Erythroblast (primary cell): ENCODE results near the gene SAMD4B.
"Not testable (repeated sequence)": the region's sequence is repeated elsewhere in the genome, so short reads cannot be mapped to it uniquely, and the experiment has no call there.

Experiments
- DNase-seq, 2 experiments: peaks; one replicate each; lab custom pipeline; 2025; lab: John Stamatoyannopoulos, UW
- GATA1 ChIP-seq: IDR thresholded peaks from 2 replicates; pipeline ENCODE4 v1.6.1; 2011; ENCODE audit warnings: low read depth, mild to moderate bottlenecking, control low read depth, low read length, moderate library complexity
- POLR2A ChIP-seq: IDR thresholded peaks from 2 replicates; pipeline ENCODE4 v1.6.1; 2011; ENCODE audit warnings: mild to moderate bottlenecking, low read length

SAMD4B gene

DNA sequence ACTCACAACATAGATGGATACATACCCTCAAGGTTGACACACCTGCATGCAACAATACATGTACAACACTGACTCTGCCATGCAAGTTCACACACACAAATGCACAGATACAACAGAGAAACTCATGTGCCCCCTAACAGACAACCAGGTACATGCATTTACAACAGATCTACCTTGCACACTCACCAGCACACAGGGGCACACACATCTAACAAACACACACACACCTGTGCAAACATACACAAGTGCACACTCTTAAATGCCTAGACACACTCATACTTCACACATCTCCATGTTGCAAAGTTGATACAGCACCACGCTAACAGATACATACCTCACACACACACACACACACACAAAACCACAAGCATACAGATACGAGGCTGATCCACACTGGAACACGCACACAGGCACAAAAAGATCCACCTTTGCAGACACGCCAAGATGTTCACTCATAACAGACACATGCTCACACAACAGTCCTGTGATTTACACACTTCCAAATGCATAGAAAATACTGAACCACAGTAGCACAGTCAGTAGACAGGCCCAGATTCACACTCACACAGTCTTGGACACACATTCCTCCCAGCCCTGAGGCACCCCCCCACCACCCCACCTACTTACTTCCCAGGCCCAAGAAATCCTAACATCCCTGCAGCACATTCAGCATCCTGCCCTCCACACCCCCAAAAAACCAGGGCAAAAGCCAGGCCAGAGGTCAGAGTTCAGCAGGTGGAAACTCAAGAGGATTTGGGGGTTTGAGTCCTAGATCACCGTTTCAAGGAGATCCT, 22.9 kb upstream of the SAMD4B start:
- no peak for DNase-seq
- no peak for TF ChIP-seq POLR2A
- no peak for TF ChIP-seq GATA1

DNA sequence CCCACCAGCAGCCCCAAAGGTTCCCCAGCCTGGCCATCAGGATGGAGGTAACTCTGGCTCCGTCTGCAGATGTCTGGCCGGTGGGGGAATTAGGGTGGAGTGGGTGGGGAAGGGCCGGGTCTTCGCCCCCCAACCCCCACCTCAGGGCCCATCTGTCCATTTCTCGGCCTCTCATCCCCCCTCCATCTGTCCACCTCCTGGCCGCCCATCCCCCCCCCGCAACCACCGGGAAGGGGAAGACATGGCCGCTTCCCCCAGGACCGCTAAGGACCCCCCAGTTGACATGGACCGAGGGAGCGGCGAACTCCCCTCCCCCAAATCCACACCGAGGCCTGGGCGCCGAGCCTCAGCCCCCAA, 22.4 kb upstream of the SAMD4B start:
- no peak for DNase-seq
- TF ChIP-seq GATA1 (no peak), POLR2A (no peak)

DNA sequence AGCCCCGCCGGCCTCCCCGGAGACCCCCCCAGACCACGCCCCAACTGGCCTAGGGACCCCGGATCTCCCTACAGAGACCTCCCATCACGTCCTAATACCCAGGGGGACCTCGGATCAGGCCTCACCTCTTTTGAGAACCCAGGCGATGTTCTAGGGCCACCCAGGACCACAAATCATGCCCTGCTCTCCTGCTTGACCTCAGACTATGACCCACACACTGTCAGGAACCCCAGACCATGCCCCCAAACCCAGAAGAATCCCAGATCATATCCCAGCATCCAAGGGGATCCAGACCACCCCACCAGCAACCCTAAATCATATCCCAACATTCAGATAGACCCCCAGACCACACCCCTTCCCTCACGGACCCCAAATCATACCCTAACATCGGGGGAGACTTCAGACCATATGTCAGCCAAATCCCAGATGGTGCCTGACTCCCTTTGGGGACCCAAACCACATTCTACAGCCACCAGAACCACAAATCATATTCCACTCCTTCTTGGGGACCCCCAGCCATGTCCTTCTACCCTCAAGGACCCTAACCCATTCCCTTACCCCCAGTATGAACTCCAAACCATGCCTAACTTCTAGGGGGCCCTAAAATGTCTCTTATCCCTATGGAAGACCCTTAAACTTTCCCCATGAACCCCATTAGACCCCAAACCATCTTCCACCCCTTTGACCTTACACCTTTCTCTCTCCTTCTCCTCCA, 20.9 kb upstream of the SAMD4B start:
- no peak for DNase-seq
- TF ChIP-seq GATA1 (no peak), POLR2A (no peak)

DNA sequence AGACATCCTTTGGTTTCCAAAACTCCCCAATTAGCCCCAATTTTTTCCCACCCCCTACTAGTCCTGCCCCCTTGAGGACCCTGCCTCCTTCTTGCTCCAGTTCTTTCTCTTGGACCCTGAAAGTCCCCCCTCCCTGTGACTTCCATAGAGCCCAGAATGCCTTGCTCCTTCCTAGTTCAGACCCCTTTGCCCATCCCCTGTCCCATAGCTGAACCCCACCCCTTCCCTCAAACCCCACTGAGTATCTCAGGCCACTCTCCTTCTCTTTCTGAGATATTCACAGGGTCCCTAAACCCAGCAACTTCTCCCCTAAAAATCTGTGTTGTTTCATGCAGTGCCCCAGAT, 20.4 kb upstream of the SAMD4B start:
- TF ChIP-seq POLR2A (no peak), GATA1 (no peak)
- DNase-seq = no peak

DNA sequence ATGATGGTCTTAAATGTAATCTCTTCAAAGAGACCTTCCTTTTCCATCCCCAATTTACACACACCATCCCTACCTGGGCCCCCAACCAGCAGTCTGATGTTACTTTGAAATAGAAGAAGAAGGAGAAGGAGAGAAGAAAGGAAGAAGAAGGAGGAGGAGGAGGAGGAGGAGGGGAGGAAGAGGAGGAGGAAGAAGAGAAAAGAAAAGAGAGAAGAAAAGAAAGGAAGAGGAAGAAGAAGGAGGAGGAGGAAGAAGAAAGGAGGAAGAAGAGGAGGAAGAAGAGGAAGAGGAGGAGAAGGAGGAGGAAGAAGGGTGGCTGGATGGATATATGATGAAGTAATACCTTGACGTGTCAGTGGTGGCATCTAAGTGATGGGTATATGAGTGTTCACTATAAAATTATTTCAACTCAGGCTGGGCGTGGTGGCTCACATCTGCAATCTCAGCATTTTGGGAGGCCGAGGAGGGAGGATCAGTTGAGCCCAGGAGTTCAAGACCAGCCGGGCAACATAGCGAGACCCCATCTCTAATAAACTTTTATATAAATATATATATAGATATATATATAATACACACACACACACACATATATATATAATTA, 17.9 kb upstream of the SAMD4B start:
- TF ChIP-seq POLR2A = no peak
- TF ChIP-seq GATA1 = no peak
- no peak for DNase-seq

DNA sequence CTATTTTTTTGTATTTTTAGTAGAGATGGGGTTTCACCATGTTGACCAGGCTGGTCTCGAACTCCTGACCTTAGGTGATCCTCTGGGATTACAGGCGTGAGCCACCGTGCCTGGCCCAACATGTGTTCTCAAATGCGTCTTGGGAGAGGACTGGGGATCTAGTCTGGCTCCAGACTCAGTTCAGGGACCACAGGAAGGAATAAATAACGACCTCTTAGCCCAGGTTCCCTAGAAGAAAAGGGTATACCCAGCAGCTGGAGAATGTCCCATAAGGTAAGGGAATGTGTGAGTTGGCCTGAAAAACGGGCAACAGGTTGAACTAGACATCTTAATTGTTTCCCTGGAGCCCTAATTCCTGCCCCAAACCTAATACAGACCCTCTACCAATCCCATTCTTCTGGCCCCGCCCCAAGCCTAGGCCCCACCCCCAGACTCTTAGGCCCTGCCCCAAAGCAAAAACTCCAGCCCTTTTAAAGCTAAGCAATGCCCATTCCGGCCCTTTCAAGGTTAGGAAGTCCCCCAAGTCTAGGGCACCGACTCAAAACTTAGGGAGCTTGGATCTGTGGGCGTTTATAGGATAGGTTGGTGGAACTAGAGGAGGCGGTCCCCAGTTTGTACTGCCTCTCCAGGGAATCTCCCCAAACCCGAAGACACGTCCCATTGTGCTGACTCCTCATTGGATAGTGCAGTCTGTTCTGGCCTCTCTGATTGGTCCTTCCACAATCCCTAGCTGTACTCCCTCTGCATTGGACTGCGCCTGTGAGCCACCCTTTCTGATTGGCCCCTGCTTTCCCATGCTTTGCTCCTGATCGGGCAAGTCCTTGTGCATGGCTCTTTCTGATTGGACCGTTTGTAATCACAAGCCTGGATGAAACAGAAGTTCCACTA, 16.2 kb upstream of the SAMD4B start:
- no peak for TF ChIP-seq POLR2A
- DNase-seq = peak; percentile 16 to 34

DNA sequence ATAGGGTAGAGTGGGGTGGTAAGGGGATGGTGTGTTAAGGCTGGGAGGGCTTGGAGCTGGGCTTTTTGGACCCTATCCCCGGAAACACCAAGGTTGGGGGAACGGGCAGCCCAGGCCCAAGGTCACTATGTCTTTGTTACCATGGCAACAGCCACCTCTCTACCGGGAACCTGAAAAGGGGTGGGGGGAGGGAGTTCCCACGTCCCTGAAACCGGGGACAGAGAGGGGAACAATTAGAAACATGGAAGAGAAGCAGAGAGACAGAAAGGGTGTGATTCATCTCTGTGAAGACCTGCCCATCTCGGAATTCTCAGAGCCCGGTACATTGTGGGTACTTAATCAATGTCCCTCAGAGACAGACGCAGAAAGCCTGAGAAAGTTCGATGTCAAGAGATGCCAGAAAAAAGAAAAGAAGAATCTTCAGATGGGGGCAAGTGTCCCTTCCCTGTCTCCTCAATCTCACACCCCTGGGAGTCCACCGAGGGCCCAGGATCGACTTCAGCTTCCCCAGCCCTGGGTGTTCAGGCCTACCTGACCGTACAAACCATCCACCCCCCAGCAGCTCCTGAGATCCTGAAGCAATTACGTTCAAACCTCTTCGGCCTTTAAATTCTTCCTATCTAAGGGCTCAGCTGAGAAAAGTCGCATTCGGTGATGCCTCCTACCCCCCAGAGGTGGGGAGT, 14.7 kb upstream of the SAMD4B start:
- DNase-seq = no peak
- no peak for TF ChIP-seq POLR2A
- no peak for TF ChIP-seq GATA1

DNA sequence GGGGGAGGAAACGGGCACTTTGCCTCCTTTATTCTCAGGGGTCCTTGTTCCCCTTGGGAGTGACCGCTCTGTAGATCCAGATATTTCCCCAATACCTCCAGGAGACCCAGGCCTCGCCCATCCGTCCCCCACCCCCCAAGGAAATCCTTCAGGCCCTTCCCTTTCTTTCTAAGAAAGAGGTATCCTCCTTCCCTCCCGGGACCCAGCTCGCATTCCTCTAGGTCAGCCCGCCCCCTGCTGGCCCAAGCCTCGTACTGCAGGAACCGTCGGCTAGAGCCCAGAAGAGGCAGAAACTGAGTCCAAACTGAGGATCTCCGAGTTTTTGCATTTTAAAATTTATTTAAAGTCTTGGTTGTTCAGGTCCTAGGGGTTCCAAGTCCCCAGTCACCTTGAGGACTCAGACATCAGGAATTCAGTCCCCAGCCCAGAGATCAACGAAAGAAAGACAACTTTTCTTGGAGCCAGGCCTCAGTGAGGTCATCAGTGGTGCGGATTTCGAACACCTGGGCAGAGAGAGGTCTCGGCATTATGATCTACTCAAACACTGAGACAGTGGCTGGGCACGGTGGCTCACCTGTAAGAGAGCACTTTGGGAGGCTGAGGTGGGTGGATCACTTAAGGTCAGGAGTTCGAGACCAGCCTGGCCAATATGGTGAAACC, 14.0 kb upstream of the SAMD4B start:
- DNase-seq = peak; percentile 66 to 85
- TF ChIP-seq POLR2A = no peak
- no peak for TF ChIP-seq GATA1

DNA sequence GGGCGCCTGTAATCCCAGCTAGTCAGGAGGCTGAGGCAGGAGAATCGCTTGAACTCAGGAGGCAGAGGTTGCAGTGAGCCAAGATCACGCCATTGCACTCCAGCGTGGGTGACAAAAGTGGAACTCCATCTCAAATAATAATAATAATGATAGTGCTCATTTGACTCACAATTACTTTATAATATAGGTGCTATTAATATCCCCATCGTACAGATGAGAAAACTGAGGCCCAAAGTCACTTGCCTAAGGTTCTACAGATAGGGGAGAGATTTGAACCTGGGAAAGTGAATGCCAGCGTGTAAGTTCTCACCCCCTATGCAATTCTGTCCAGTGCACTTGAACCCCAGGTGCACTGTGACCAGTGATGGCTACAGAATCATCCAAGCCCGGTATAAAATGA, 12.3 kb upstream of the SAMD4B start:
- TF ChIP-seq POLR2A (no peak), GATA1 (no peak)
- no peak for DNase-seq

DNA sequence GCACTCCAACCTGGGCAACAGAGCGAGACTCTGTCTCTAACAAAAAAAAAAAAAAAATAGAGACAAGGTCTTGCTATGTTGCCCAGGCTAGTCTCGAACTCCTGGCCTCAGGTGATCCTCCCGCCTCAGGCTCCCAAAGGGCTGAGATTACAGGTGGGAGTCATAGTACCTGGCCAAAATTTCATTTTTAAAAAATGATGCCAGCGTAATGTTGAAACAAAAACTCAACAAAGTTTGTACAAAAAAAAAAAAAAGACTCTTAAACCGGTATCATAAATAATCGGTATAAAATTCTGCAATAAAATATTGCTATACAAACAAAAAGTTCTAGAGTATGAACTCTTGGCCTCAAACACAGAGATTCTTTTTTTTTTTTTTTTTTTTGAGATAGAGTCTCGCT, 9.9 kb upstream of the SAMD4B start:
- no peak for DNase-seq
- TF ChIP-seq POLR2A (no peak), GATA1 (no peak)

DNA sequence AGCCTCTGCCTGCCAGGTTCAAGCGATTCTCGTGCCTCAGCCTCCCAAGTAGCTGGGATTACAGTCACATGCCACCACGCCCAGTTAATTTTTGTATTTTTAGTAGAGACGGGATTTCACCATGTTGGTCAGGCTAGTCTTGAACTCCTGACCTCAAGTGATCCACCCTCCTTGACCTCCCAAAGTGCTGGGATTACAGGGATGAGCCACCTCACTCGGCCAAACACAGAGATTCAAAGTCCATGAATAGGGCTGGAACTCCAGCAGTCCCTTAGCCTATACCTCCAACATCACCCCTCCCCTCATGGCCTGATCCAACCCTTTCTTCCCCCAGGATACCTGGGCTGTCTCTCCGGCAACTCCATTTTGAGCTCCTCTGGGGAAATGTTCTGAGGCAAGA, 9.5 kb upstream of the SAMD4B start:
- not testable (repeated sequence) for DNase-seq

DNA sequence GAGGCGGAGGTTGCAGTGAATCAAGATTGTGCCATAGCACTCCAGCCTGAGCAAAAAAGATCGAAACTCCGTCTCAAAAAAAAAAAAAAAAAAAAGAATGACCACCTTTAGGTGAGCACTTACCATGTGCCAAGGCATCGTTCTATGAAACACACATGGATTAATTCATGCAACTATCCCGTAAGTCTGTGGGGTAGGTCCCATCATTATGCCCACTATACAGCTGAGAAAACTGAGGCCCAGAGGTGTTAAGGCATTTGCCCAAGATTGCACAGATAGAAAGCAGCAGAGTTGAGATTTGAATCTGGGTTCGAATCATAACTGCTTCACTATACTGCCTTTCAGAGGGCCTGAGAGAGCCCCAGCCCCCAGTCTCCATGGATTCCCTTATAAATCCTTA, 8.7 kb upstream of the SAMD4B start:
- no peak for DNase-seq
- no peak for TF ChIP-seq POLR2A
- no peak for TF ChIP-seq GATA1
